RWPE1 (cell line): ENCODE measurements around the gene ASH1L.

ENCODE experiments used
- CTCF ChIA-PET: fragments of 350-600 bp; sonication (Branson Sonifier 250); formaldehyde crosslinking; extraction: SDS; loops from one replicate; lab custom pipeline; 2021; lab: Yijun Ruan, JAX
- POLR2A ChIA-PET: fragments of 400-600 bp; formaldehyde crosslinking; extraction: SDS; loops from one replicate; lab custom pipeline; 2020; ENCODE audit warnings: antibody characterized with exemption; ENCODE audit not compliant: low non-redundant PET; lab: Yijun Ruan, JAX
- DNase-seq: peaks from one replicate; pipeline ENCODE4 v3.0.0; 2012; ENCODE audit warnings: low spot score
- H3K27ac ChIP-seq: fragments of 450-650 bp; 2 replicates; pipeline ENCODE4 v1.5.1; 2017
- TF ChIP-seq, protein P1 (sequence below): fragments of 450-650 bp; conservative IDR thresholded peaks from 2 replicates; pipeline ENCODE4 v1.5.1; 2017; ENCODE audit warnings: low read depth, mild to moderate bottlenecking

Gene ASH1L

DNA sequence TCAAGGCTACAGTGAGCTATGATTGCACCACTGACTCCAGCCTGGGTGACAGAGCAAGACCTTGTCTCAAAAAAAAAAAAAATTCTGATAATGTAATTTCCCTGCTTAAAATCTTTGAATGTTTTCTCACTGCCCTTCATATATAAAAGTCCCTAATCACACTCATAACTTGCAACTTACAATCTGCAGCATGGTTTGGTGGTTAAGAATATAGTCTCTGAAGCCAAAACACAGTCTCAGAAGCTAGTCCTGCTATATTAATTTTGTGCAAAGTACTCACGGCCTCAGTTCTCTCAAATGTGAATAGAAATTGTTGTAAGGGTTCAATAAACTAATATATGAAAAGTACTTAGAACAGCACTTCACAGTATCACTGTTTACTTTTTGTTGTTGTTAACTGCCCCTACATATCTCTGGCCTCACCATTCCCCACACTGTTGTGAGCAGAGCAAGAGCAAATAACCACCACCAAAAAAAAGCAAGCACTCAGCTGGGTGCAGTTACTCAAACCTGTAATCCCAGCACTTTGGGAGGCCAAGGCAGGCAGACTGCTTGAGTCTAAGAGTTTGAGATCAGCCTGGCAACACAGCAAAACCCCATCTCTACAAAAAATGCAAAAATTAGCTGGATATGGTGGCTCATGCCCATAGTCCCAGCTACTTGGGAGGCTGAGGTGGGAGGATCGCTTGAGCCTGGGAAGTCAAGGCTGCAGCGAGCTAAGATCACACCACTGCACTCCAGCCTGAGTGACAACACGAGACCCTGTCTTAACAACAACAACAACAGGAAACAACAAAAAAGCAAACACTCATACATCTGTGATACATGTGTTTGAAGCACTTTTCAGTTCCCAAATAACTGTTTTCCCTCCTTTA lies 22.4 kb downstream of the ASH1L start:
- H3K27ac ChIP-seq: no peak overlapping the region
- DNase-seq: no peak
- TF ChIP-seq, protein P1, sequence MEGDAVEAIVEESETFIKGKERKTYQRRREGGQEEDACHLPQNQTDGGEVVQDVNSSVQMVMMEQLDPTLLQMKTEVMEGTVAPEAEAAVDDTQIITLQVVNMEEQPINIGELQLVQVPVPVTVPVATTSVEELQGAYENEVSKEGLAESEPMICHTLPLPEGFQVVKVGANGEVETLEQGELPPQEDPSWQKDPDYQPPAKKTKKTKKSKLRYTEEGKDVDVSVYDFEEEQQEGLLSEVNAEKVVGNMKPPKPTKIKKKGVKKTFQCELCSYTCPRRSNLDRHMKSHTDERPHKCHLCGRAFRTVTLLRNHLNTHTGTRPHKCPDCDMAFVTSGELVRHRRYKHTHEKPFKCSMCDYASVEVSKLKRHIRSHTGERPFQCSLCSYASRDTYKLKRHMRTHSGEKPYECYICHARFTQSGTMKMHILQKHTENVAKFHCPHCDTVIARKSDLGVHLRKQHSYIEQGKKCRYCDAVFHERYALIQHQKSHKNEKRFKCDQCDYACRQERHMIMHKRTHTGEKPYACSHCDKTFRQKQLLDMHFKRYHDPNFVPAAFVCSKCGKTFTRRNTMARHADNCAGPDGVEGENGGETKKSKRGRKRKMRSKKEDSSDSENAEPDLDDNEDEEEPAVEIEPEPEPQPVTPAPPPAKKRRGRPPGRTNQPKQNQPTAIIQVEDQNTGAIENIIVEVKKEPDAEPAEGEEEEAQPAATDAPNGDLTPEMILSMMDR: no peak
- ChIA-PET CTCF (no interaction called here), POLR2A (no interaction called here)

DNA sequence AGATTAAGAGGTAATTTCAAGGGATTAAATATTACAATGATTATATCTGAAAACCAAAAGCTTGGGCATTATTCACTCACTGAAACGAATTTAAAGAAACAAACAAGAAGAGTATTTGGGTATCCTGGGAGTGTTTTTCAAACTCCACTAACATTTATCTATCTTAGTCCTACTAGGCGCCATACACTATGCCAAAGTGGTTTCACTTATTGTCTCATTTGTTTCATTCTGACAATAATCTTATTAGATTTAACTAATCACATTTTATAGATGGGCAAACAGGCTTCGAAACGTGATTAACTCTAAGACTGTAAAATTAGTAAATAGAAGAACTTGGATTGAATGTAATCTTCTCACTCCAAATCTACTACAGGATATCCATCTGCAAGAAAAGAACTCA lies 25.4 kb downstream of the ASH1L start:
- TF ChIP-seq, protein P1: no peak
- ChIA-PET POLR2A (no interaction called here), CTCF (interaction anchor here (0.6 kb wide), 1 partner anchor 336 kb away, joined by 3 read pairs; no protein-coding TSS in a partner anchor)
- no peak for DNase-seq
- no peak overlapping the region for H3K27ac ChIP-seq

DNA sequence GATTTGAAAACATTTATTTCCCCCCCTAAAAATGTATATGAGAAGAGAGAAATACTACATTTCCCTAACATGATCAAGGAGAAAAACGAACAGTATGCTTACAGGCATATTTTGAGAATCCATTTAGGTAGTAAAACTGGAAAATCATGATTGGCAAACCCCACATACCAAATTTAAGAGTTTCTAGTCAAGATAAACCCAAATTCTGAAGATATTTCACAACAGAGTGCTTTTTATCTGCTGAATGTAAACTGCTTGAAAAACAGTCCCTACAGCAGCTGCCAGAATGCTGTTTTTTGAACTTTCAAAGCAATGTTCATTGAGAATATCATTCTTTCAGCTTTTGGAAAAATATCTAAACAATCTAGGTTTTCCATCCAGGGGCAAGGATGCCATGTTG lies 31.0 kb downstream of the ASH1L start:
- DNase-seq: no peak
- no peak overlapping the region for H3K27ac ChIP-seq
- ChIA-PET CTCF (no interaction called here), POLR2A (no interaction called here)
- TF ChIP-seq, protein P1: no peak

DNA sequence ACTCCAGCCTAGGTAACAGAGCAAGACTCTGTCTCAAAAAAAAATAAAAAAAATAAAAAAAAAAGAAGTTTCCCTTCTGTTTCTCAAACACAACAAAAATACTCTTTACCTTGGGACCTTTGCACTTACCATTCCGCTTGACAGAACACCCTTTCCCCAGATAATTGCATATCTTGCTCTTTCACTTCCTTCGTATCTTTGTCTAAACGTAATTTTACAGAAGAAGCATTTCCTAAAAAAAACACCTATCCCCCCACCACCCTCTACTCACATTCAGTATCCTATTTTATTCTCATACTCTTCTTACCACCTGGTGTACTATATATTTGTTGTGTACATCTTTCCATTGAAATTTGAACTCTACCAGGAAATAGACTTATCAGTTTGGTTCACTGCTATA lies 32.7 kb downstream of the ASH1L start:
- H3K27ac ChIP-seq: no peak overlapping the region
- ChIA-PET CTCF (interaction anchor here (0.5 to 0.6 kb wide), 2 partner anchors 43 to 527 kb away, joined by 3 to 4 read pairs; no protein-coding TSS in a partner anchor), POLR2A (no interaction called here)
- no peak for DNase-seq
- TF ChIP-seq, protein P1: no peak

DNA sequence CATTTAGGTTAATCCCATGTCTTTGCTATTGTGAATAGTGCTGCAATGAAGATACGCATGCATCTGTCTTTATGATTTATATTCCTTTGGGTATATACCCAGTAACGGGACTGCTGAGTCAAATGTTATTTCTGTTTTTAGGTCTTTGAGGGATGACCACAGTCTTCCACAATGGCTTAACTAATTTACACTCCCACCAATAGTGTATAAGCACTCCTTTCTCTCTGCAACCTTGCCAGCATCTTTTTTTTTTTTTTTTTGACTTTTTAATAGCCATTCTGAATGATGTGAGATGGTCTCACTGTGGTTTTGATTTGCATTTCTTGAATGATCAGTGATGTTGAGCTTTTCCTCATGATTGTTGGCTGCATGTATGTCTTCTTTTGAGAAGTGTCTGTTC lies 33.5 kb downstream of the ASH1L start:
- DNase-seq: no peak
- H3K27ac ChIP-seq: no peak overlapping the region
- CTCF ChIA-PET: interaction anchor here (0.6 kb wide), 1 partner anchor 528 kb away, joined by 4 read pairs; no protein-coding TSS in a partner anchor
- POLR2A ChIA-PET: no interaction called here
- TF ChIP-seq, protein P1: no peak

DNA sequence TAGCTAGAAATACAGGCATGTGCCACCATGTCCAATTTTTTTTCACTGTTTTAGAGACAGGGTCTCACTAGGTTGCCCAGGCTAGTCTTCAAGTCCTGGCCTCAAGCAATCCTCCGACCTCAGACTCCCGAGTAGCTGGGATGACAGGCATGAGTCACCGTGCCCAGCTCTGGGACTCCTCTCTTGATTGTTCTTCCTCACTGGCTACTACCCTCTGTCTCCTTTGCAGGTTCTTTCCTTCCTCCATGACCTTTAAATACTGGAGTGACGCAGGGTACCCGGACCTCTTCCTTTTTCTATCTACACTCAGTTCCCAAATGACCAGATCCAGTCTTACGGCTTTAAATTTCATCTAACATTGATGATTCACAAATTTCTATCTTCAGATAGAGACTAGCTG lies 34.9 kb downstream of the ASH1L start:
- DNase-seq: no peak
- ChIA-PET CTCF (interaction anchor here (0.5 kb wide), 1 partner anchor 40 kb away, joined by 3 read pairs; no protein-coding TSS in a partner anchor), POLR2A (no interaction called here)
- TF ChIP-seq, protein P1: no peak
- no peak overlapping the region for H3K27ac ChIP-seq
